Measurements from ENCODE around the gene GALK2. TPM values are rescaled to one million over a fixed set of nuclear protein-coding genes. Genes with fewer than 3 reads are reported as not detected.
A peak's percentile ranks its signal among the peaks of the same experiment; 100 is the strongest.

Gene GALK2
- total and polyA plus RNA-seq, 2 experiments from 2014 or later = 27.5 to 28.1 TPM

GRCh38 chr15:49370782-49371181 is 200.7 kb downstream of the GALK2 start:
- Histone ChIP-seq H3K4me3 (no peak overlapping the region), H3K4me1 (ENCODE audit: low read depth) (peaks cover 5% of the 10 kb centered on the region), H3K36me3 (no peaks in the 10 kb centered on the region), H3K27me3 (no peaks in the 10 kb centered on the region), H3K9me3 (ENCODE audit: low read depth) (no peaks in the 10 kb centered on the region), H3K27ac (no peak overlapping the region)
- TF ChIP-seq CTCF (IDR thresholded peaks at IDR 0.05; ENCODE audit: low read depth, low read length) = peak; percentile 37
- peak; percentile 3 to 47 for DNase-seq (ENCODE audit: low read depth in 1 of 2, low spot score in 1 of 2)

GRCh38 chr15:49372366-49372765 is 202.3 kb downstream of the GALK2 start:
- Histone ChIP-seq H3K9me3 (ENCODE audit: low read depth) (no peaks in the 10 kb centered on the region), H3K36me3 (no peaks in the 10 kb centered on the region), H3K4me3 (no peak overlapping the region), H3K27ac (no peak overlapping the region), H3K4me1 (ENCODE audit: low read depth) (peaks cover 5% of the 10 kb centered on the region), H3K27me3 (no peaks in the 10 kb centered on the region)
- DNase-seq (ENCODE audit: low read depth in 1 of 2, low spot score in 1 of 2) = peak in 1 of 2 donors; percentile 7
- TF ChIP-seq CTCF (IDR thresholded peaks at IDR 0.05; ENCODE audit: low read depth, low read length) = no peak

GRCh38 chr15:49379996-49380395 is 209.9 kb downstream of the GALK2 start:
- Histone ChIP-seq H3K36me3 (no peaks in the 10 kb centered on the region), H3K27me3 (no peaks in the 10 kb centered on the region), H3K27ac (no peak overlapping the region), H3K9me3 (ENCODE audit: low read depth) (no peaks in the 10 kb centered on the region), H3K4me3 (no peak overlapping the region), H3K4me1 (ENCODE audit: low read depth) (no peaks in the 10 kb centered on the region)
- no peak for DNase-seq (ENCODE audit: low read depth in 1 of 2, low spot score in 1 of 2)
- no peak for TF ChIP-seq CTCF (IDR thresholded peaks at IDR 0.05; ENCODE audit: low read depth, low read length)

- Histone ChIP-seq H3K36me3 (no peaks in the 10 kb centered on the region), H3K27ac (no peak overlapping the region), H3K9me3 (ENCODE audit: low read depth) (no peaks in the 10 kb centered on the region), H3K27me3 (no peaks in the 10 kb centered on the region), H3K4me1 (ENCODE audit: low read depth) (no peaks in the 10 kb centered on the region), H3K4me3 (no peak overlapping the region)
- DNase-seq (ENCODE audit: low read depth in 1 of 2, low spot score in 1 of 2) = no peak
- no peak for TF ChIP-seq CTCF (IDR thresholded peaks at IDR 0.05; ENCODE audit: low read depth, low read length)
Measured at GRCh38 chr15:49380912-49381311, 210.9 kb downstream of the GALK2 start.

Other genes starting within 250 kb of the GALK2 start
- 1.5 and 3.1 TPM in 2 replicates for gene SHC4, start 206.3 kb upstream of the GALK2 start, total RNA-seq
- gene SHC4, start 206.3 kb upstream of the GALK2 start, polyA plus RNA-seq = 1.3 and 2.8 TPM in 2 replicates
- 19.9 and 24.6 TPM in 2 replicates for gene SECISBP2L, start 123.8 kb upstream of the GALK2 start, total RNA-seq
- gene SECISBP2L, start 123.8 kb upstream of the GALK2 start, polyA plus RNA-seq = 25.2 and 27.9 TPM in 2 replicates
- 25.7 and 41.3 TPM in 2 replicates for gene COPS2, start 14.6 kb upstream of the GALK2 start, total RNA-seq
- gene COPS2, start 14.6 kb upstream of the GALK2 start, polyA plus RNA-seq = 35.7 and 38.7 TPM in 2 replicates

Data from cardiac muscle cell (in vitro differentiated cells and primary cell).